HL-60 (cell line): ENCODE measurements around the gene PROSER2.

Source experiments
- GABPA ChIP-seq: IDR thresholded peaks from 2 replicates; pipeline ENCODE4 v1.6.1; 2012; ENCODE audit warnings: low read depth
- POLR2AphosphoS5 ChIP-seq: IDR thresholded peaks from 2 replicates; pipeline ENCODE4 v1.6.1; 2012; ENCODE audit warnings: low read depth
- SPI1 ChIP-seq: IDR thresholded peaks from 2 replicates; pipeline ENCODE4 v1.6.1; 2012; ENCODE audit warnings: low read depth, mild to moderate bottlenecking, borderline replicate concordance
- TF ChIP-seq, protein P1 (sequence below): IDR thresholded peaks from one replicate; pipeline ENCODE4 v1.5.1; 2011; ENCODE audit warnings: low read length, control low read depth, inconsistent platforms; ENCODE audit not compliant: insufficient read depth
- TF ChIP-seq, protein P2 (sequence below): IDR thresholded peaks from 2 replicates; pipeline ENCODE4 v1.6.1; 2012; ENCODE audit warnings: low read depth; ENCODE audit not compliant: insufficient replicate concordance

DNA sequence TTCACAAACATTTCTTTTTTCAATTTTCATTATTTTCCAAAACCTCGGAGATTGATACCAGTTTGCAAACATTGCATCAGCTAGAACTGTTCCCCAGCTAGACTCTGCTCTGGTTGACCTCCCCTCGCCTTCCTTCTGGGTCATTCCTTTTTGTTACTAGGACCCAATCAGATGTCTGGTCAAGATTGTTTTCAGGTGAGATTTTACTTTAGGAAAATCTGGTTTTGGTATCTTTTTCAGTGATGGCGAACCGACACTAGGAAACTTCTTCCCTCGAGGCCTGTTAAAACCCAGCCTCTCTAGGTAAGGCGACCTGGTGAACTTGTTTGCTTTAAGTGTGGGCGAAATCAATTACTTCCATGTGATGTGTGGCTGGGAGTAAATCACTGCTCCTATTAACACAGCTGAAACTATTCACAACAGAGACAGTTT lies 8.4 kb downstream of the PROSER2 start:
- TF ChIP-seq, protein P1, sequence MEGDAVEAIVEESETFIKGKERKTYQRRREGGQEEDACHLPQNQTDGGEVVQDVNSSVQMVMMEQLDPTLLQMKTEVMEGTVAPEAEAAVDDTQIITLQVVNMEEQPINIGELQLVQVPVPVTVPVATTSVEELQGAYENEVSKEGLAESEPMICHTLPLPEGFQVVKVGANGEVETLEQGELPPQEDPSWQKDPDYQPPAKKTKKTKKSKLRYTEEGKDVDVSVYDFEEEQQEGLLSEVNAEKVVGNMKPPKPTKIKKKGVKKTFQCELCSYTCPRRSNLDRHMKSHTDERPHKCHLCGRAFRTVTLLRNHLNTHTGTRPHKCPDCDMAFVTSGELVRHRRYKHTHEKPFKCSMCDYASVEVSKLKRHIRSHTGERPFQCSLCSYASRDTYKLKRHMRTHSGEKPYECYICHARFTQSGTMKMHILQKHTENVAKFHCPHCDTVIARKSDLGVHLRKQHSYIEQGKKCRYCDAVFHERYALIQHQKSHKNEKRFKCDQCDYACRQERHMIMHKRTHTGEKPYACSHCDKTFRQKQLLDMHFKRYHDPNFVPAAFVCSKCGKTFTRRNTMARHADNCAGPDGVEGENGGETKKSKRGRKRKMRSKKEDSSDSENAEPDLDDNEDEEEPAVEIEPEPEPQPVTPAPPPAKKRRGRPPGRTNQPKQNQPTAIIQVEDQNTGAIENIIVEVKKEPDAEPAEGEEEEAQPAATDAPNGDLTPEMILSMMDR = no peak
- TF ChIP-seq, protein P2, sequence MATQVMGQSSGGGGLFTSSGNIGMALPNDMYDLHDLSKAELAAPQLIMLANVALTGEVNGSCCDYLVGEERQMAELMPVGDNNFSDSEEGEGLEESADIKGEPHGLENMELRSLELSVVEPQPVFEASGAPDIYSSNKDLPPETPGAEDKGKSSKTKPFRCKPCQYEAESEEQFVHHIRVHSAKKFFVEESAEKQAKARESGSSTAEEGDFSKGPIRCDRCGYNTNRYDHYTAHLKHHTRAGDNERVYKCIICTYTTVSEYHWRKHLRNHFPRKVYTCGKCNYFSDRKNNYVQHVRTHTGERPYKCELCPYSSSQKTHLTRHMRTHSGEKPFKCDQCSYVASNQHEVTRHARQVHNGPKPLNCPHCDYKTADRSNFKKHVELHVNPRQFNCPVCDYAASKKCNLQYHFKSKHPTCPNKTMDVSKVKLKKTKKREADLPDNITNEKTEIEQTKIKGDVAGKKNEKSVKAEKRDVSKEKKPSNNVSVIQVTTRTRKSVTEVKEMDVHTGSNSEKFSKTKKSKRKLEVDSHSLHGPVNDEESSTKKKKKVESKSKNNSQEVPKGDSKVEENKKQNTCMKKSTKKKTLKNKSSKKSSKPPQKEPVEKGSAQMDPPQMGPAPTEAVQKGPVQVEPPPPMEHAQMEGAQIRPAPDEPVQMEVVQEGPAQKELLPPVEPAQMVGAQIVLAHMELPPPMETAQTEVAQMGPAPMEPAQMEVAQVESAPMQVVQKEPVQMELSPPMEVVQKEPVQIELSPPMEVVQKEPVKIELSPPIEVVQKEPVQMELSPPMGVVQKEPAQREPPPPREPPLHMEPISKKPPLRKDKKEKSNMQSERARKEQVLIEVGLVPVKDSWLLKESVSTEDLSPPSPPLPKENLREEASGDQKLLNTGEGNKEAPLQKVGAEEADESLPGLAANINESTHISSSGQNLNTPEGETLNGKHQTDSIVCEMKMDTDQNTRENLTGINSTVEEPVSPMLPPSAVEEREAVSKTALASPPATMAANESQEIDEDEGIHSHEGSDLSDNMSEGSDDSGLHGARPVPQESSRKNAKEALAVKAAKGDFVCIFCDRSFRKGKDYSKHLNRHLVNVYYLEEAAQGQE = no peak
- TF ChIP-seq POLR2AphosphoS5 (no peak), GABPA (no peak), SPI1 (no peak)
